ENCODE measurements around the gene LRMDA. TPM values are rescaled to one million over a fixed set of nuclear protein-coding genes. Genes with fewer than 3 reads are reported as not detected.

Gene LRMDA
- total and polyA plus RNA-seq, 2 donors = 7.9 to 17.7 TPM

DNA sequence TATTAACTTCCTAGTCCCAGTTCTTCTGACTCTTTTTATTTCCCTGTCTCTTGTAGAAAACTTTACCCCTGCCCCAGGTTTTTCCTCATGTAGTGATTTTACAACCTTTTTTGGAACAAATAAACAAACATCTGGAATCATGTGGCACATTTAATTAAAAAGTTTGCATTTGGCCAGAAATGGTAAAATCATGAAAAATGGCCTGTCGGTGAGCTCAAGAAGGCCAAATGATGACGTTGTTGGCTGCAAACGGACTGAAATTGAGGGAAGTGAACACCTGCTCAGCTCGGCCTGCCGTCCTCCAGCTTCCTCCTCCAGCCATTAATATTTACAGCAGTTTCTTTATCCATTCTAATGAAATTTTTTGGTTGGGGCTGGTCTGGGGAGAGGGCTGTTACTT is 902.8 kb downstream of the LRMDA start:
- Histone ChIP-seq H3K27ac (ENCODE audit: low read depth) (no peak overlapping the region), H3K4me3 (ENCODE audit: low read depth, low read length) (no peak overlapping the region), H3K4me1 (ENCODE audit: insufficient read depth) (no peaks in the 10 kb centered on the region), H3K36me3 (ENCODE audit: insufficient read depth) (no peaks in the 10 kb centered on the region)
- DNase-seq (ENCODE audit: extremely low spot score) = peak; percentile 56
- WGBS = 64% methylated on average over 5 of the region's 5 CpGs

DNA sequence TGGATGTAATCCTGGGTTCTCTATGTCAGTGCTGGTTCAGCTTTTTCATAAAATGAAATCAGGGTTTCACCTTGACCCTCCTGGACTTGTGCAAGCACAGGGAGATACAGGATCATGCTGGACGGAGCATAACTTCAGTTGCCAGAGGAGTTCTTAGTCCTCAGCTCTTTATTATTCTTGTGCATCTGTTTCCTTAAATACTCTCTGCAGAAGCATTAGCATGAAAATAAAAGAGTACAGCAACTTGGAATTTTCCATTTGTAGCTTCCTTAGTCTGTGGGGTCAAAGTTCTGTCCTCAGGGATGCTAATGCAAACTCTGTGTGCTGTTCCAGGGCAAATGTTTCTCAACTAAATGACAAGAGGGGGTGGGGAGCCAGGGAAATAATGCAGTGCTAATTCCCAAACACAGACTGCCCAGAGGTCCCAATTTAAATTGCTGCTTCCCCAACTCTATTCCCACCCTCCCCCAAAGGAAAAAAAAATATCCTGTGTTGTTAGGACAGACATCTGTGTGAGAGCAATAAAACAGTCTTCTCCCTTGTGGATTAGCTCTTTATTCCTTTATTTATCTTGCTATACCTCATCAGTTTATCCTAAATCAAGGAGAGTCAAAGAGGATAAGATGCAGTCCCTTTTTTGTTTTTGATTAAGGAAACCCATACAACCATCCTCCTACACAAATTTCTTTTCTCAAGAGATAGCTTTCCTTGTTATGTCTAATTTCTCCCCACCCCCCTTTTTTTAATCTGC is 905.0 kb downstream of the LRMDA start:
- no peak overlapping the region for H3K27ac ChIP-seq (ENCODE audit: low read depth)
- no peak overlapping the region for H3K4me3 ChIP-seq (ENCODE audit: low read depth, low read length)
- 30% methylated on average over 1 of the region's 1 CpG for WGBS
- no peaks in the 10 kb centered on the region for H3K36me3 ChIP-seq (ENCODE audit: insufficient read depth)
- H3K4me1 ChIP-seq (ENCODE audit: insufficient read depth) = no peaks in the 10 kb centered on the region
- no peak for DNase-seq (ENCODE audit: extremely low spot score)

DNA sequence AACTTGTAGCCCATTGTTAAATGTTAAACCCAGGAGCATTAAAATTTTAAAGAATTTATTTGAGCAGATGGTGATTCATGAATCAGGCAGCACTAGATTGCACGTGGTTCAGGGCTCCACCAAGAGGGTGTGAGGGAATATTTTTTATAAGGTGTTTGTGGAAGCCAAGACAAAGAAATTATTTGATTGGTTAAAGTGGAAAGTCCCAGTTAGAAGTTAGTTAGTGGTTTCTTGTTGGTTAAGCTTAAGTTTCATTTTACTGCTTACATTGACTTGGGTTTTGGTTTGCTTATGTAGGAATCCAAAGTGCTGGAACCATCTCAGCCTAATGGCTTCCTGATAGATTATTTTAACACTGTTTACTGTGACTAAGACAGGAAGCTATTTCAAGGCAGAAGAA is 906.2 kb downstream of the LRMDA start:
- DNase-seq (ENCODE audit: extremely low spot score) = no peak
- Histone ChIP-seq H3K4me1 (ENCODE audit: insufficient read depth) (no peaks in the 10 kb centered on the region), H3K36me3 (ENCODE audit: insufficient read depth) (no peaks in the 10 kb centered on the region), H3K4me3 (ENCODE audit: low read depth, low read length) (no peak overlapping the region), H3K27ac (ENCODE audit: low read depth) (no peak overlapping the region)
- WGBS = 31% methylated on average over 1 of the region's 1 CpG

DNA sequence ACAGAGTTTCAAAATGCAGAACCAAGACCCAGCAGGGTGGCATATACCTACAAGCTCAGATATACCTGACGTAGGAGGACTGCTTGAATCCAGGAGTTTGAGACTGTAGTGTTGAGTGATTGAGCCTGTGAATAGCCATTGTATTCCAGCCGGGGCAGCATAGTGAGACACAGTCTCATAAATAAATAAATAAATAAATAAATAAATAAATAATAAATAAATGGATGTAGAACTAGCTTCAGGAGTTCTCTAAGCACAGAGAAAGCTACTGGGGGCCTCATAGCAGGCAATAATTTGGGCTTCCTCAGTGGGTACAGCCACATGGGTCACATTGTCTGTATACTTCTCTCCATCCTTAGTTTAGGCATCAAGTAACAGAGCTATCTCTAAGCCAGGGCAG is 906.8 kb downstream of the LRMDA start:
- DNase-seq (ENCODE audit: extremely low spot score) = no peak
- WGBS = 95% methylated on average over 2 of the region's 2 CpGs
- Histone ChIP-seq H3K4me1 (ENCODE audit: insufficient read depth) (no peaks in the 10 kb centered on the region), H3K27ac (ENCODE audit: low read depth) (no peak overlapping the region), H3K36me3 (ENCODE audit: insufficient read depth) (no peaks in the 10 kb centered on the region), H3K4me3 (ENCODE audit: low read depth, low read length) (no peak overlapping the region)

DNA sequence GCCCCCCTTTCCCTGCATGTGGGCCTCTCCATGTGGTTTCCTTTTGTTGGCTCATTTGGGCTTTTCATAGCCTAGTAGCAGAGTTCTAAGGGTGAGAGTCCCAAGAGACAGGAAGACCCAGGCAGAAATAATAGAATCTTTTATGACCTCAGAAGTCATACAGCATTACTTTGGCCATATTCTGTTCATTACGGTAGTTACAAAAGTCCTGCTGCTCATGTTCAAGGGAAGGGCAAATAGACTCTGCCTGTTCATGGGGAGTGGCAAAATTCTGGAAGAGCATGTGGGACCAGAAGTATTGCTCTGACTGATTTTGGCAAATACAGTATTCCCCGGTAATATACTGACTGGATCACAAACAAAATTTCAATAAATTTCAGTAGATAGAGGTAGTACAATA is 910.3 kb downstream of the LRMDA start:
- Histone ChIP-seq H3K4me1 (ENCODE audit: insufficient read depth) (no peaks in the 10 kb centered on the region), H3K4me3 (ENCODE audit: low read depth, low read length) (no peak overlapping the region), H3K36me3 (ENCODE audit: insufficient read depth) (no peaks in the 10 kb centered on the region), H3K27ac (ENCODE audit: low read depth) (no peak overlapping the region)
- DNase-seq (ENCODE audit: extremely low spot score) = no peak
- 88% methylated on average over 2 of the region's 2 CpGs for WGBS

DNA sequence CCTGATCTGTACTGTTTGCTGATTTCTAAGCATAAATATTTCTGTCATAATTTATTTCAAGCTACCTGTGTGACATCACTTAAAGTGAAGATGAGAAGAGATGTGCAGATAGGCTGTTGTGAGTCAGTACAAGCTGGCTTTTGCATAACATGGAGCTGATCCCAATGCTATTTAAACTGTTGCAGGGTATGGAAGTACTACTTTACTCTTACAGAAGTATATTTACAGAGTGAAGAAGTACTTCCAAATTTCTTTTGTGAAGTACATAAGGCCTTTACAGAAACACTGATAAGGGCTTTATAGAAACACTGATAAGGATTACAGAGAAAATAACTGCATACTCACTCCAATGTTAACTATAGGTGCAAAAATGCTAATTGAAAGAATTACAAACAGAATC is 911.6 kb downstream of the LRMDA start:
- Histone ChIP-seq H3K4me3 (ENCODE audit: low read depth, low read length) (no peak overlapping the region), H3K27ac (ENCODE audit: low read depth) (no peak overlapping the region), H3K4me1 (ENCODE audit: insufficient read depth) (no peaks in the 10 kb centered on the region), H3K36me3 (ENCODE audit: insufficient read depth) (no peaks in the 10 kb centered on the region)
- DNase-seq (ENCODE audit: extremely low spot score) = no peak

DNA sequence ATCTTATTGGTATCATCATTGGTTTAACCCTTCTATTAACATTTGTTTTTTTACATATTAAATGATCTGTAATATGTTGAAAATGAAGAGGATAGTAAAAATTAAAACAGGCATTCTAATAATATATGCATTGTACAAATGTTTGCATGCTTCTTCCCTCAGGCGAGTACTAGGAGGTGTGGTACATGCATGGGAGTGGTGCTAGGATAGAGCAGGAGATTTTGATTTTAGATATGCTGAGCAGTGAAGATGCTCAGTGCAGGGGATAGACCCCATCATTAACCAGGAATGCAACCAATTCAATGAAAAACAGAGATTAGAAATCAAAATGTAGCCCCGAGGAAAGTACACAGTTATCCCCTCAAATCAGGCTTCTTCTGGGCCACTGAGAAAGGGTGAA is 916.4 kb downstream of the LRMDA start:
- no peak overlapping the region for H3K4me3 ChIP-seq (ENCODE audit: low read depth, low read length)
- H3K36me3 ChIP-seq (ENCODE audit: insufficient read depth) = no peaks in the 10 kb centered on the region
- DNase-seq (ENCODE audit: extremely low spot score) = no peak
- no peak overlapping the region for H3K27ac ChIP-seq (ENCODE audit: low read depth)
- no peaks in the 10 kb centered on the region for H3K4me1 ChIP-seq (ENCODE audit: insufficient read depth)
- 94% methylated on average over 2 of the region's 2 CpGs for WGBS

DNA sequence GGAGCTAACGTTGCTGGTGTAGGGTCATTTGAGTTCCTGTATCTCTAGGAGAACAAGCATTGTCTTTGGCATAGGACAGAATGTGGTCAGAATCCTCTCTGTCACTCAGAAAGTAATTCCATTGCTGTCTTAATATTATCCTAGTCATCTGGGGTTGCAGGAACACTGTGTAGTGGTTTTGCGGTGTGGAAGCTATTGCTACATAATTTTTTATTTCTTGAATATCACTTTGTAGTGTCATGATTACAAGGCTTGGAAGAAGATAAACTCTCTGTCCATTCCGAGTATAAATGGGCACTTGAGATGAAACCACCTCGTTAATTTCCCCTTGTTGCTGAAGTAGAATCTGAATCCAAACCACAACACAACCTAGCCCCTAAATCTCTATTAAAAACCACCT is 919.2 kb downstream of the LRMDA start:
- Histone ChIP-seq H3K36me3 (ENCODE audit: insufficient read depth) (no peaks in the 10 kb centered on the region), H3K4me1 (ENCODE audit: insufficient read depth) (peaks cover under 1% of the 10 kb centered on the region), H3K27ac (ENCODE audit: low read depth) (no peak overlapping the region), H3K4me3 (ENCODE audit: low read depth, low read length) (no peak overlapping the region)
- 68% methylated on average over 4 of the region's 4 CpGs for WGBS
- DNase-seq (ENCODE audit: extremely low spot score) = no peak

DNA sequence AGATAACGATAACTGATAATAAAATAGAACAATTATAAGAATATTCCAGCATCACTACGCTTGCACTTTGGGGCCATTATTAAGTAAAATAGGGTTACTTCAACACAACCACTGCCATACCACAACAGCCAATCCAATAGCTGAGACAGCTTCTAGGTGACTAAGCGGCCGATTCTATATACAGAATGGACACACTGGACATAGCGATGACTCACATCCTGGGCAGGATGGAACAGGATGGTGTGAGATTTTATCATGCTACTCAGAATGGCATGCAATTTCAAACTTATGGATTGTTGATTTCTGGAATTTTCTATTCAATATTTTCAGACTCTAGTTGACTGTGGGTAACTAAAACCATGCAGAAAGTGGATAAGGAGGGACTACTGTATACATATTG is 920.9 kb downstream of the LRMDA start:
- H3K36me3 ChIP-seq (ENCODE audit: insufficient read depth) = no peaks in the 10 kb centered on the region
- H3K27ac ChIP-seq (ENCODE audit: low read depth) = no peak overlapping the region
- H3K4me1 ChIP-seq (ENCODE audit: insufficient read depth) = peaks cover 1% of the 10 kb centered on the region
- 87% methylated on average over 5 of the region's 5 CpGs for WGBS
- no peak for DNase-seq (ENCODE audit: extremely low spot score)
- H3K4me3 ChIP-seq (ENCODE audit: low read depth, low read length) = no peak overlapping the region

DNA sequence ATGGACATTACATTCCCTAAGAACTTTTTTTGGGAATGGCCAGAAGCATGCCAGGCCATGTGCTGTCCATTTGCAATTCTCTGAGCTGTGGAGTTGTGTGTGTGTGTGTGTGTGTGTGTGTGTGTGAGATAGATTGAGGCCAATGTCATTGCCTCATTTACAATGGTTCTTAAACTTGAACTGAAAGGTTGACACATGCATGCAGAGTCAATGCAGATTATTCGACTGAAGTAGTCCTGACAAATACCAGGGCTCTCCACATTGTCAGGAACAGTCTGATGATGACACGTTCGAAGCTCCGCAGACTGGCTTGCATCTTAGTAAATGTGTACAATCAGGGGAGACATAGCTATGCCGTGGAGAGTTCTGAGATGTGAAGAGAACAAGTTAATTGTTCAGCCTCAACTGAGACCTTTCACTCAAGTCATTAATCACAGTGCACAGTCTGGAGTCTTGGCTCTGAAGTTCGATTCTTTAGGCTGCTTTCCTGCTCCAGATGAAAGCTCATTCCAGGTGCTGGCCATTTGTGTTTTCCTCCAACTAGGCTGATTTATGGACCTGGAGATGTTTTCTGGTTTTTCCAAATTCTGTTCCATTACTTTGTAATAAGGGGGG is 921.9 kb downstream of the LRMDA start:
- DNase-seq (ENCODE audit: extremely low spot score) = no peak
- 74% methylated on average over 6 of the region's 6 CpGs for WGBS
- Histone ChIP-seq H3K4me3 (ENCODE audit: low read depth, low read length) (no peak overlapping the region), H3K36me3 (ENCODE audit: insufficient read depth) (no peaks in the 10 kb centered on the region), H3K4me1 (ENCODE audit: insufficient read depth) (peaks cover 1% of the 10 kb centered on the region), H3K27ac (ENCODE audit: low read depth) (no peak overlapping the region)

DNA sequence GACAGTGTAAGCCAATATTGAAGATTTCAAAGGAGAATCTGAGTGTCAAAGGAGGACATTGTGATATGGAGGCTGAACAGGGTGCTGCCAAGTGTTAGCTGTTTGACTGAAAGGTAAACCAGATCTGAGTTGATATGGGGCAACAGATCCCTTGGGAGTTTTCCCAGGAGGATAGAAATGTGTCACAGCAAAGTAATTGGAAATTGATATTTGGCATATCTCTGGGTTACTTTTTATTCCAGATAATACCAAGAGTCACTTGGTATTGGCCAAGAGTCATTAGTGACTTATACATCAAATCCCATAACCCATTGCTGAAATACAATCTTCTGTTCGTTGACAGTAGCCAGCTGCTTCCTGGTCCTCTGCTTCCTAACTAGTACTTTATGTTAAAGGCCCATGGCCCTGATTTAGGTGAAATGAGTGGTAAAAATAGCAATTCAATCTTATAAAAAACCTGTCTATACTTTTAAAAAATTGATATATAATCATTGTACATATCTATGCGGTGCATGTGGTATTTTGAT is 922.9 kb downstream of the LRMDA start:
- Histone ChIP-seq H3K27ac (ENCODE audit: low read depth) (no peak overlapping the region), H3K4me3 (ENCODE audit: low read depth, low read length) (no peak overlapping the region), H3K36me3 (ENCODE audit: insufficient read depth) (no peaks in the 10 kb centered on the region), H3K4me1 (ENCODE audit: insufficient read depth) (peaks cover 1% of the 10 kb centered on the region)
- WGBS = 82% methylated on average over 2 of the region's 2 CpGs
- no peak for DNase-seq (ENCODE audit: extremely low spot score)

DNA sequence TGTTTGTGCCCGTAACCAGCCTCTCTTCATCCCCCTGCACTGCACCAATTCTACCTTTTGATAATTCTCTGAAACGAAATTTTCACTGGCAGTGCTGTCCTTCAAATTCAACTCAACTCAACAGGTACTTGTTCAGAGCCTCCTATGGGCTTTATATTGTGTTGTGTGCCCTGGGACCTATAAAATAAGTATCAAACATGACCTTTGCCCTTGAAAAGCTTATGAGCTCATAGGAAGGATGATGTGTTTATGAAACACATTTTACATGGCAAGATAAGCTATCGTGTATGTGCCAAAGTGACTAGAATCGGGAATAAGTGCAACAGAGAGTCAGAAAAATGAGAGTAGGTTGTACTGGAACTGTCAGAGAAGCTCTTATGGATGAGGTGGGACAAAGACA is 923.5 kb downstream of the LRMDA start:
- Histone ChIP-seq H3K36me3 (ENCODE audit: insufficient read depth) (no peaks in the 10 kb centered on the region), H3K4me3 (ENCODE audit: low read depth, low read length) (no peak overlapping the region), H3K4me1 (ENCODE audit: insufficient read depth) (peaks cover 1% of the 10 kb centered on the region), H3K27ac (ENCODE audit: low read depth) (no peak overlapping the region)
- no peak for DNase-seq (ENCODE audit: extremely low spot score)
- 58% methylated on average over 4 of the region's 4 CpGs for WGBS

DNA sequence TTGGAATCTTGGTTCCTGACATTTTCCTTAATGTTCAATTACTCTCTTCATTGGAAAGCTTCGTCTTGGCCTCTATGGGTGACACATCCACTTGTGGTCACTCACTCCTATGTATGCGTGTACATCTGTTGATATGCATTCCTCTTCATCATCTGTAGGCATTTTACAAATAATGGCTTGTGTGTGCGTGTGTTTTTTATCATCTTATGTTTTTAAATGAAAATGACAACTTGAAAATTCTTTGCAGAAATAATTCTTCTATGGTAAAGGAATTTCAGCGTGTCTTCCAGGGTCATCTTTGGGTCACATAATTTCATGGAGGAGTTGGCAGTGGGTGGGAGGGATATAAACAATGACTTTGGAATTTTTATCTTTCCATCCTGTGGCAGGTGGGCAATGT is 925.1 kb downstream of the LRMDA start:
- no peaks in the 10 kb centered on the region for H3K36me3 ChIP-seq (ENCODE audit: insufficient read depth)
- 94% methylated on average over 4 of the region's 4 CpGs for WGBS
- H3K27ac ChIP-seq (ENCODE audit: low read depth) = no peak overlapping the region
- DNase-seq (ENCODE audit: extremely low spot score) = no peak
- peaks cover 1% of the 10 kb centered on the region for H3K4me1 ChIP-seq (ENCODE audit: insufficient read depth)
- H3K4me3 ChIP-seq (ENCODE audit: low read depth, low read length) = no peak overlapping the region

DNA sequence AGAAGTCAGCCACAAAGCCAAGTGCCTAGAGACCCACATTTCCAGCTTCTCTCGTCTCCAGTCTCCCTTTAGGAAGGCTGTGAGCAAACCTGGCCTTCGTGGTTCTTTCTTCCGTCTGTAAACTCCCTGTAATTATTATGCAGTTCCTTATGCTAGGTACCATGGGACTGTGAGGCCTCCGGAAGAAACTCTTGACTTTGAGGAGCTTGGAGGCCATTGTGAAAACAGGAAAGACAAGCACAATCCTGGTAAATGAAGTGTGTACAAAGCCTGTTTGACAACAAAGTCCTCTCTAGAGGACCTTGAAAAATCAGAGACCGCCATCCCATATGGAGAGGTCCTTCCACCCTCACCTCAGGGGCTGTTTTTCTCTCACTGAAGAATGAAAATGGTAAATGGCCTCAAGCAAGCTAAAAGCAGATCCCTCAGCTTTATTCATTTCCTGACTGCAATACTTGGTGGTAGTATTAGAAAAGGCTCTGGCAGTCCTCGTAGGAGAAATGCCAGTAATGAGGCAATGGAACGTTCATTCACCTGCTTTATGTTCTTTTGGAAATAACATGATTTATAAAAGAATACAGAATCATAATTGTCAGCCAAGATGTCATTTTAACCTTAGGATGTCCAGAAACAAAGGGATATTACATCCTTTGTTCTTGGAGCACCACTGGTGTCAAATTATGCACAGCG is 926.4 kb downstream of the LRMDA start:
- WGBS = 93% methylated on average over 8 of the region's 8 CpGs
- peaks cover 1% of the 10 kb centered on the region for H3K4me1 ChIP-seq (ENCODE audit: insufficient read depth)
- DNase-seq (ENCODE audit: extremely low spot score) = no peak
- H3K4me3 ChIP-seq (ENCODE audit: low read depth, low read length) = no peak overlapping the region
- no peak overlapping the region for H3K27ac ChIP-seq (ENCODE audit: low read depth)
- H3K36me3 ChIP-seq (ENCODE audit: insufficient read depth) = no peaks in the 10 kb centered on the region

All from urinary bladder (tissue), 4 donors.